HG03039 (cell line): Measurements from ENCODE around the gene TMEM131L.
A peak's percentile ranks its signal among the peaks of the same experiment; 100 is the strongest.
"Not testable (repeated sequence)": the region's sequence is repeated elsewhere in the genome, so short reads cannot be mapped to it uniquely, and the experiment has no call there.

Experiments used
- ATAC-seq: cut with Tn5 transposase; IDR thresholded peaks from one replicate; pipeline ENCODE4 v1.9.1; 2021; ENCODE audit warnings: mild to moderate bottlenecking, moderate library complexity; ENCODE audit not compliant: unreplicated experiment

The TMEM131L gene, protein sequence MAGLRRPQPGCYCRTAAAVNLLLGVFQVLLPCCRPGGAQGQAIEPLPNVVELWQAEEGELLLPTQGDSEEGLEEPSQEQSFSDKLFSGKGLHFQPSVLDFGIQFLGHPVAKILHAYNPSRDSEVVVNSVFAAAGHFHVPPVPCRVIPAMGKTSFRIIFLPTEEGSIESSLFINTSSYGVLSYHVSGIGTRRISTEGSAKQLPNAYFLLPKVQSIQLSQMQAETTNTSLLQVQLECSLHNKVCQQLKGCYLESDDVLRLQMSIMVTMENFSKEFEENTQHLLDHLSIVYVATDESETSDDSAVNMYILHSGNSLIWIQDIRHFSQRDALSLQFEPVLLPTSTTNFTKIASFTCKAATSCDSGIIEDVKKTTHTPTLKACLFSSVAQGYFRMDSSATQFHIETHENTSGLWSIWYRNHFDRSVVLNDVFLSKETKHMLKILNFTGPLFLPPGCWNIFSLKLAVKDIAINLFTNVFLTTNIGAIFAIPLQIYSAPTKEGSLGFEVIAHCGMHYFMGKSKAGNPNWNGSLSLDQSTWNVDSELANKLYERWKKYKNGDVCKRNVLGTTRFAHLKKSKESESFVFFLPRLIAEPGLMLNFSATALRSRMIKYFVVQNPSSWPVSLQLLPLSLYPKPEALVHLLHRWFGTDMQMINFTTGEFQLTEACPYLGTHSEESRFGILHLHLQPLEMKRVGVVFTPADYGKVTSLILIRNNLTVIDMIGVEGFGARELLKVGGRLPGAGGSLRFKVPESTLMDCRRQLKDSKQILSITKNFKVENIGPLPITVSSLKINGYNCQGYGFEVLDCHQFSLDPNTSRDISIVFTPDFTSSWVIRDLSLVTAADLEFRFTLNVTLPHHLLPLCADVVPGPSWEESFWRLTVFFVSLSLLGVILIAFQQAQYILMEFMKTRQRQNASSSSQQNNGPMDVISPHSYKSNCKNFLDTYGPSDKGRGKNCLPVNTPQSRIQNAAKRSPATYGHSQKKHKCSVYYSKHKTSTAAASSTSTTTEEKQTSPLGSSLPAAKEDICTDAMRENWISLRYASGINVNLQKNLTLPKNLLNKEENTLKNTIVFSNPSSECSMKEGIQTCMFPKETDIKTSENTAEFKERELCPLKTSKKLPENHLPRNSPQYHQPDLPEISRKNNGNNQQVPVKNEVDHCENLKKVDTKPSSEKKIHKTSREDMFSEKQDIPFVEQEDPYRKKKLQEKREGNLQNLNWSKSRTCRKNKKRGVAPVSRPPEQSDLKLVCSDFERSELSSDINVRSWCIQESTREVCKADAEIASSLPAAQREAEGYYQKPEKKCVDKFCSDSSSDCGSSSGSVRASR (N-terminal part only)

DNA sequence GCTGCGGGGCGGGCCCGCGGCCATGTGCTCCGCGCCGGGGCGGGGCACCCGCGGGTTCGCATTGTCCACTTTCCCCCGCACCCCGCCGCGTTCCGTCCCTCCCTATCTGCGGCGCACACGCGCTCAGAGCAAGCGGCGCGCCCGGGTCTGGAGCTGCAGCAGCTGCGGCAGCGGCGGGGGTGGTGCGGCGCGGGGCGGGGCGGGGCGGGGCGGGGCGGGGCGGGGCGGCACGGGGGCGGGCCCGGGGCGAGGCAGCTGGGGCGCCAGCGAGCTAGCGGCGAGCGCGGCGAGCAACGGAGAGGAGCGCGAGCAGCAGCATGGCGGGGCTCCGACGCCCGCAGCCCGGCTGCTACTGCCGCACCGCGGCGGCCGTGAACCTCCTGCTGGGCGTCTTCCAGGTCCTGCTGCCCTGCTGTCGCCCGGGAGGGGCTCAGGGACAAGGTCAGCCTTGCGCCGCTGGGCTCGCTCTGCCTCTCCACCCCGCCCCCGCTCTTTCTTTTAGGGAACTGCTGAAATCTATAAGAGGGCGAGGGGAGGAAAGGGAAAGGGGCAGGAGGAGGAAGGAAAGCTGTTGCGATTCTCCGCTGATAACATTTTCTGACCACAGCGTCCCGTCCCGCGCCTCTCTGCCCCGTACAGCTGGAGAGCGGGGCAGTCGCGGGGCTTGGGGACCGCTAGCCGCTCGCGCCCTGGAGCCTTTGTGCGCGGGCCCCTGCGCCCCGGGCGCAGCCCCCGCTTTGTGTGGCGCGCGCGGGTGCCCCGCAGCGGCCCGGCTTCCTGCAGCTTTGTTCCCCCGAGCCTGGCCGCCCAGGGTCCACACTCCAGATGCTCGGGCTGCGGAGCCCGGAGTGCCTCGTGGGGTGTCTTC, at the start of gene TMEM131L:
Gene TMEM131L (plus strand): TSS at position 280 of the 868 bp plus-strand sequence. CDS start 38 bp downstream, at position 318.
- ATAC-seq = peak; percentile 40

DNA sequence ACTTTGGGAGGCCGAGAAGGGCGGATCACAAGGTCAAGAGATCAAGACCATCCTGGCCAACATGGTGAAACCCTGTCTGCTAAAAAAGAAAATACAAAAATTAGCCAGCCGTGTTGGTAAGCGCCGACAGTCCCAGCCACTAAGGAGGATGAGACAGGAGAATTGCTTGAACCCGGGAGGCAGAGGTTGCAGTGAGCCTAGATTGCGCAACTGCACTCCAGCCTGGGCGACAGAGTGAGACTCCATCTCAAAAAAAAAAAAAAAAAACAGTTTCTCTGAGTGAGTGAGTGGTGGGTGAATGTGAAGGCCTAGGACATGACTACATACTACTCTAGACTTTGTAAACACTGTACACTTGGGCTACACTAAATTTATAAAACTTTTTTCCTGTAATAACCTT, 49.7 kb upstream of the TMEM131L start:
- not testable (repeated sequence) for ATAC-seq

DNA sequence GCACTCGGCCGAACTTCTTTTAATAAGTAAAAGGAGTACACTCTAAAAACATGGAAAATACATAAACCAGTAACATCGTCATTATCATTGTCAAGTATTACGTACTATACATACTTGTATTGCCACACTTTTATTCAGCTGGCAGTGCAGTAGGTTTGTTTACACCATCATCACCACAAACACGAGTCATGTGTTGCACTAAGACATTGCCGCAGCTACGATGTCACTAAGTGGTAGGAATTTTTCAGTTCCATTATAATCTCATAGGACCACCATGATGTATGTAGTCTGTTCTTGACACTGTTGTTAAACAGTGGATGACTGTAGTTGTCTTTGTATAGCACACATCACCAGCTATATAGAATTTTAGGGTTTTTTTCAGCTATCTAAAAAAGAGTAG, 48.0 kb upstream of the TMEM131L start:
- ATAC-seq = no peak

- ATAC-seq = no peak
These were observed 47.6 kb upstream of the TMEM131L start for GRCh38 chr4:153418558-153418957.

DNA sequence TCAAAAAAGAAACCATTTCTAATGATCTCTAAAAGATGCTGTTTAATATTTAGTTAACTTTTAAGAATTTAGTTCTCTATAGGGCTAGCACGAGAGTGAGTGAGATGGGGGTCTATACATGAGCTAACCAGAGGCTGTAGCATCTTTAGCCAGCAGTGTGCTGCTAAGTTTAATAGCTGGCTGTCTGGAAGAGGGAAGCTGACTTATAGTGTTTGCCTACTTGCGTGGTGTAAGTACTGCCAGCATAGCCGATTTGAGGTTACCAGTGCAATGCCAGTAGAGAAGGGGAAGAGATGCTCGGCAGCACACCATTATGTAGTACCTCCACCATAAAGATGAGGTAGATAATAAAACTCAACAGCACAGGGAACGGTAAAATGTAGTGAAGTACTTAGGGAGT, 47.1 kb upstream of the TMEM131L start:
- ATAC-seq = no peak

DNA sequence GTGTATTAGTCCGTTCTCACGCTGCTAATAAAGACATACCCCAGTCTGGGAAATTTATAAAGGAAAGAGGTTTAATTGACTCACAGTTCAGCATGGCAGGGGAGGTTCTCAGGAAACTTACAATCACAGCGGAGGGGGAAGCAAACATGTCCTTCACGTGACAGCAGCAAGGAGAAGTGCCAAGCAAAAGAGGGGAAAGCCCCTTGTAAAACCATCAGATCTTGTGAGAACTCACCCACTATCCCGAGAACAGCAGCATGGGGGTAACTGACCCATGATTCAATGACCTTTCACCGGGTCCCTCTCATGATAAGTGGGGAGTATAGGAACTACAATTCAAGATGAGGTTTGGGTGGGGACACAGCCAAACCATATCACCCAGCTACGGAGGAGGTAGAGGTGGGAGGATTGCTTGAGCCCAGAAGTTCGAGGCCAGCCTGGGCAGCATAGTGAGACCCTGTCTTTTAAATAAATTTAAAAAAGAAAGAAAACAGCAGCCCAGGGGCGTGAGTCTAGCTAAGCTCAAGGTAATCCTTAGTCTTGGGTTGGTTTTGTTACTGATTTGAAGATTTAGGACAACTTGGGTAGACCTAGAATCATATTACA, 46.4 kb upstream of the TMEM131L start:
- no peak for ATAC-seq

DNA sequence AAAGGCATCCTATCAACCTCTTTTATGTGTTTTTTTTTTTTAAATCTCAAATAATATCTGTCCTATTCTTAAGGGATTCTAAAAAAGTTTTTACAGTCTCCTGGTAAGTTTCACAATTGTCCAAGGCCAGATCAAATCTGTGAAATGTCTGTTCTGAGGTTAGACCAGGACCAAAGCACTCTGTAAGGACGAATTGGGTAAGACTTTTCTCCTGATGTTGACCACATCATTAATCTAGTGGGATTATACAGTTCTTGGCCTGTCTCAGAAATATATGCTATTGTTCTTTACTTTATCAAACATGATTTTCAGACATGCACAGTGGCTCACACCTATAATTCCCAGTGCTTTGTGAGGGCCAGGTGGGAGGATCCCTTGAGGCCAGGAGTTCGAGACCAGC, 45.8 kb upstream of the TMEM131L start:
- ATAC-seq = no peak

- ATAC-seq = peak; percentile 80
These were observed 44.2 kb upstream of the TMEM131L start for GRCh38 chr4:153421941-153422340.

GRCh38 chr4:153426207-153426885, 39.8 kb upstream of the TMEM131L start:
- ATAC-seq = no peak

DNA sequence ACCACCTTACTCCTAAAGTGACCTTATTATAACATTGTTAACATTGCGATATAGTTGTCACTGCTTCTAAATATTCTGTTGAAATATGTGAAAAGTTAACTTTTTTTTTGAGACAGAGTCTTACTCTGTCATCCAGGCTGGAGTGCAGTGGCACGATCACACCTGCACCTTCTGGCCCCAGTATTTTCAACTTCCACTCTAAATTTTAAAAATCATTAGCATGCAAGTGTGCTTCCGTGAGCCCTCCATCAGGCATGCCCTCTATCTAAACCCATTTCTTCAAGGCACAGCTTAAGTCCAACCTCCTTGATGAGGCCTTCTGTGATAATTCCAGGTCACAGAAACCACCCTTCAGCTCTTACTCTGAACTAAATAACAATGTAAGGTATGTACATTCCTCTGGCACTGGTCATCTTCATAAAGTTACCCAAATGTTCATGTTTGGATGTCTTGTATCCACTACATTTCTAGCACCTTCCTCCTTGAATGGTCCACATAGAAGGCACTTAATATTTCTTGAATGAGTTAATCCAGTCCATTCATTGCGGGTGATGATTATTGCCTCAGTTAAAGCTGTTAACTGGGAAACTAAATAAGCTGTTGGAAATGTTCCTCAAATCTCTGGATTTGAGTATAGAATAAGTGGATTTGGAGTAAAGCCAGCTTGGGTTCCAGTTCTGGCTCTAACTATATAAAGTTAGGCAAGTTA, 38.6 kb upstream of the TMEM131L start:
- ATAC-seq = no peak

- no peak for ATAC-seq
These were observed 37.2 kb upstream of the TMEM131L start for GRCh38 chr4:153428941-153429475.

- ATAC-seq = peak; percentile 94
These were observed 33.0 kb upstream of the TMEM131L start for GRCh38 chr4:153432965-153433753.

- no peak for ATAC-seq
These were observed 32.4 kb upstream of the TMEM131L start for GRCh38 chr4:153433754-153434105.

- ATAC-seq = no peak
These were observed 32.0 kb upstream of the TMEM131L start for GRCh38 chr4:153434190-153434589.

DNA sequence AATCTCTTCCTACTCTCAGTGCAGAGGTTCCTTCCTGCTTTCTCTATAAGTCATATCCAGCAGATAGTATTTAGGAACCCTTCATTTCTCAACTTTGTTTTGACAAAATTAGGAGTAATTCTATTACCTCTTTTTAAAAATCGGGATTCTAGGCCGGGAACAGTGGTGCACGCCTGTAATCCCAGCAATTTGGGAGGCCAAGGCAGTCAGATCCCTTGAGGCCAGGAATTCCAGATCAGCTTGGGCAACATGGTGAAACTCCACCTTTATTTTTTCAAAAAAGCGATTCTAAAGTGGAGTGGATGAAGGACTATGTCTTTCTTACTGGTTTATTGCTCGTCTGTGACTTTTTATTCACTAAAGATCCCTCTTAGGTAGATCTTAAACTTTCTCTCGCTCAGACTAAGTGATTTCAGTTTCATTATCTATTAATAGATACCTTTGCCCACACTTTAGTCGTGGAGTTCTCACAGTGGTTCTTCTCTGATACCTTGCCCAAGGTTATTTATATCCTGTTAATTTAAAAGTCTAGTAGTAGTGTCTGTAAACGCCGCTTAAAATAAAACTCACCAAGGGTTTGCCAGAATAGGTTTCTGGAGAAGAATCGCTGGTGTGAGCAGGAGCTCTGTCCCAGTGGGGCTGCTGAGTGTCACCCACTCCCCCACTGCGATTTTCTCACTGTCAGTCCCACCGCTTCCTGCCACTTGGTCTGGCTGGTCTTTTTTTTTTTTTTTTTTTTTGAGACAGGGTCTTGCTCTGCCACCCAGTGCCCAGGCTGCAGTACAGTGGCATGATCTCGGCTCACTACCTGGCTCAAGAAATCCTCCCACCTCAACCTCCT, 27.0 kb upstream of the TMEM131L start:
- ATAC-seq = peak; percentile 51

DNA sequence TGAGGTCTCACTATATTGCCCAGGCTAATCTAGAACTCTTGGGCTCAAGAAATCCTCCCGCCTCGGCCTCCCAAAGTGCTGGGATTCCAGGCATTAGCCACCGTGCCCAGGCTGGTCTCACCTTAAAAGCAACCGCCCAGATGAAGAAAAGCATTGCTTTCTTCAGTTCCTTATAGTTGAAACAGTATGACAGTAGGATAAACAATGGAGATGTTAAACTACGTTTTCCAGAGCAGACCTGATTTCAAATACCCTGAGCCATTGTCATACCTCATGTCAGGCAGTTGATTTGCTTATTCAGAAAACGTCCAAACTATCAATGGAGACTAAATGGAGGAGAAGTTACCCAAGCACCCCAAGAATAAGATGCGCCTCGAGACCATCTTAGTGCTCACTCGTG, 26.3 kb upstream of the TMEM131L start:
- ATAC-seq = no peak

DNA sequence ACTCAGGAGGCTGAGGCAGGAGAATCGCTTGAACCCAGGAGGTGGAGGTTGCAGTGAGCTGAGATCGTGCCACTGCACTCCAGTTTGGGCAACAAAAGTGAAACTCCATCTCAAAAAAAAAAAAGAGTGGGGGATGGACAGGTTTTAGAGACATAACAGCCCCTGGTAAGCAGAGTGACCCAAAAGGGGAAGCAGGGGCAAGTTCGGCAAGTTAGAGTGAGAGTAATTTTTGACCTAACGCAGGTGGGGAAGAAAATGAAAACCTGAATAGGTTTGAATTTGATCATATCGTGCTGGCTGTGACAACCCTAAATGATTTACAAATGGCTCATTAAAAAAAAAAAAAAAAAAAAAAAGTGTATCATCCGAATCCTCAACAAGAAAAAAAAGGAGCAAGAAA, 25.7 kb upstream of the TMEM131L start:
- no peak for ATAC-seq
